ENCODE data around the gene WDR74. TPM values are rescaled to one million over a fixed set of nuclear protein-coding genes. Genes with fewer than 3 reads are reported as not detected.

Gene WDR74
- total and polyA plus RNA-seq, 2 of the 13 experiments (the other 11 are each of a cell fraction or from before 2014, with no cell fraction given) = 77.0 to 83.3 TPM

GRCh38 chr11:62831520-62832335 is 7.7 kb downstream of the WDR74 start, which contains the start of gene STX5 (continued):
- peak; percentile 79 for TF ChIP-seq U2AF1 (optimal IDR thresholded peaks at IDR 0.05; ENCODE audit: low read depth, low read length)
- TF ChIP-seq EEA1 (CRISPR knock-in tag; IDR thresholded peaks at IDR 0.05; ENCODE audit: borderline replicate concordance) = peak; percentile 57; the same call in 1 of the 2 replicates
- 0 out of 2 replicates have a peak, but pooled peaks have one; percentile 33 for TF ChIP-seq U2AF2 (IDR thresholded peaks at IDR 0.05; ENCODE audit: low read depth, low read length)
- no peak for TF ChIP-seq NAIF1 (CRISPR knock-in tag; IDR thresholded peaks at IDR 0.05; ENCODE audit: borderline replicate concordance)
- 0 out of 2 replicates have a peak, but pooled peaks have one; percentile 26 for TF ChIP-seq ZNF580 (CRISPR knock-in tag; IDR thresholded peaks at IDR 0.05; ENCODE audit: borderline replicate concordance, low read depth)
- peak; percentile 56 for TF ChIP-seq RFX5 (IDR thresholded peaks at IDR 0.05; ENCODE audit: low read depth, low read length)
- 0 out of 2 replicates have a peak, but pooled peaks have one; percentile 55 for TF ChIP-seq HNF1B (CRISPR knock-in tag; IDR thresholded peaks at IDR 0.05)
- TF ChIP-seq FOXK2 (IDR thresholded peaks at IDR 0.05) = peak; percentile 65; the same call in 1 of the 2 replicates
- TF ChIP-seq KAT7 (CRISPR knock-in tag; IDR thresholded peaks at IDR 0.05; ENCODE audit: borderline replicate concordance) = peak; percentile 32; the same call in 1 of the 2 replicates
- TF ChIP-seq HNRNPH1 (optimal IDR thresholded peaks at IDR 0.05; ENCODE audit: low read depth, low read length) = no peak
- 0 out of 2 replicates have a peak, but pooled peaks have one; percentile 48 for TF ChIP-seq GTF3A (CRISPR knock-in tag; conservative IDR thresholded peaks at IDR 0.05)
- no peak for TF ChIP-seq SUZ12 (IDR thresholded peaks at IDR 0.05; ENCODE audit: low read depth, low read length)
- TF ChIP-seq ZNF709 (CRISPR knock-in tag; IDR thresholded peaks at IDR 0.05) = peak; percentile 69; the same call in 1 of the 2 replicates
- peak; percentile 77 for TF ChIP-seq GMEB1 (CRISPR knock-in tag; IDR thresholded peaks at IDR 0.05; ENCODE audit: borderline replicate concordance)
- TF ChIP-seq PBX2 (CRISPR knock-in tag; IDR thresholded peaks at IDR 0.05) = peak; percentile 94
- TF ChIP-seq ZMAT3 (CRISPR knock-in tag; conservative IDR thresholded peaks at IDR 0.05) = peak; percentile 81; the same call in 1 of the 2 replicates
- peak; percentile 94 for TF ChIP-seq GABPB1 (CRISPR knock-in tag; IDR thresholded peaks at IDR 0.05)
- 0 out of 2 replicates have a peak, but pooled peaks have one; percentile 53 for TF ChIP-seq ZNF230 (CRISPR knock-in tag; IDR thresholded peaks at IDR 0.05)
- peak; percentile 46 to 63; a peak in 3 of 4 replicates for TF ChIP-seq HMGXB4 (CRISPR knock-in tag; IDR thresholded peaks at IDR 0.05; ENCODE audit: borderline replicate concordance in 1 of 2, low read depth in 1 of 2)
- TF ChIP-seq ZFX (CRISPR knock-in tag; IDR thresholded peaks at IDR 0.05; ENCODE audit: low read depth) = peak; percentile 73; the same call in 1 of the 2 replicates
- no peak for TF ChIP-seq MXD3 (CRISPR knock-in tag; IDR thresholded peaks at IDR 0.05)

All from HepG2 (cell line).